Measurements from ENCODE around the gene OR2A25.
"Not testable (repeated sequence)": the region's sequence is repeated elsewhere in the genome, so short reads cannot be mapped to it uniquely, and the experiment has no call there.

OR2A25 gene

GRCh38 chr7:144069511-144069910 is at the start of gene OR2A25:
Gene OR2A25, plus strand, starts transcription at chr7:144069811. Its CDS starts 4,409 bp downstream, at chr7:144074220.
- no peak for DNase-seq

DNA sequence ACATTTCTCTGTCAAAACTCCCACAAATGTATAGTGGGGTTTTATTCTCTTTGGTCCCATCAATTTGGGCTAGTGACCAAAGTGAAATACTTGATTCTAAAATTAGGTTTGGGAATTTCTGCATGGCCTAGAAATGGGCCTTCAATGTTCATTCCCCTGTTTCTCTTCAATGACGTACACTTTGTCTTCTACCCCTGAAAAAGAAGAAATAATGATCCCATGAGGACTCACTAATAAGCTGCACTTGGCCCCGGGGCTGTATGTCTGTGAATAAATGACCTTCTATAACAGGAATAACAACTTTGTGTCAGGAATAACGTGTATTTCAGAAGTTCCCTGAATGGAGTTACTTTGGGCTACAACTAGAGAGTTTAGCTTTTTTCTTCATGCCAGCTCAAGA is 49.3 kb upstream of the OR2A25 start:
- no peak for DNase-seq

DNA sequence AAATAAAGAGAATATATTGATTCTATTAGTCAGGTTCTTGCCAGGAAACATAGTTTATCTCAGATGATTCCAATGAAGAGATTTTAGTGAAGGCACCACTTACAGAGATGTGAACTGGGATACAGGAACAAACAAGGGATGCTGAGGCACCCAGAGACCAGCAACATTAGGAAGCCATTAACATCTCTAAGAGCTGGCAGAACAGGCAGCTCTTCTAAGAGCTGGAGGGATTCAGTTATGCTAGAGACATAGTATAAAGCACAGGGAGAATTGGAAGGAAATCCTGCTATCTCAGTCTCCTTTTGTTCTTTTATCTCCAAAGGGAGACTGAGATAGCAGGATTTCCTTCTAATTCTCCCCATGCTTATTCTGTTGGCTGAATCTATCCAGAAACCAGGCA is 47.4 kb upstream of the OR2A25 start:
- DNase-seq, result no peak

DNA sequence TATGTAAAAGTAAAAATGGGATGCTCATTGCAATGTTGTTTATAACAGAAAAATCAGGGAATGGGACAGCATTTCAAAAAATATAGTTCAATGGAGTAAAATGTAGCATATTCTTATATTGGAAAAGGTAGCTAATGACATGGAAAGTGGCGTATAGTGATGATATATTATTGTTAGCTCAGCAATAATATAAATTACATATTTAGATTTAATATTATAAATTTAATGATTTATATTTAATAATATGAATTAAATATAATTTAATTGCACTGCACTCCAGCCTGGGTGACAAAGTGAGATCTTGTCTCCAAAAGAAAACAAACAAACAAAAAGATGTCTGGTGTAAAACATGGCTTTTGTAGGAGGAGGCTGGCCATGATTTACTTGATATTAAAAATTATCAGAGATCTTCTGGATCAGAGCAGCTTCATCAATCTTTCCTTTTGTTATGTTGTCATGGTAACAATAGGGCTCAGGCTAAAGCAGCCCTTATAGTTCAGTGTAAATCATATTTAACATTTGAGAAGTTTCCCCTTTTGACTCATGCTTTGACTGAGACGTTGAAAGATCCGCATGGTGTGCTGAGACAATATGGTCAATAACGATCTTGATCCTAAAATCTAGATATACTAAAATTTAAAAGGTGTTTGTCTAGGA is 46.3 kb upstream of the OR2A25 start:
- DNase-seq, result no peak

- no peak for DNase-seq
Measured at GRCh38 chr7:144024213-144024612, 45.4 kb upstream of the OR2A25 start.

DNA sequence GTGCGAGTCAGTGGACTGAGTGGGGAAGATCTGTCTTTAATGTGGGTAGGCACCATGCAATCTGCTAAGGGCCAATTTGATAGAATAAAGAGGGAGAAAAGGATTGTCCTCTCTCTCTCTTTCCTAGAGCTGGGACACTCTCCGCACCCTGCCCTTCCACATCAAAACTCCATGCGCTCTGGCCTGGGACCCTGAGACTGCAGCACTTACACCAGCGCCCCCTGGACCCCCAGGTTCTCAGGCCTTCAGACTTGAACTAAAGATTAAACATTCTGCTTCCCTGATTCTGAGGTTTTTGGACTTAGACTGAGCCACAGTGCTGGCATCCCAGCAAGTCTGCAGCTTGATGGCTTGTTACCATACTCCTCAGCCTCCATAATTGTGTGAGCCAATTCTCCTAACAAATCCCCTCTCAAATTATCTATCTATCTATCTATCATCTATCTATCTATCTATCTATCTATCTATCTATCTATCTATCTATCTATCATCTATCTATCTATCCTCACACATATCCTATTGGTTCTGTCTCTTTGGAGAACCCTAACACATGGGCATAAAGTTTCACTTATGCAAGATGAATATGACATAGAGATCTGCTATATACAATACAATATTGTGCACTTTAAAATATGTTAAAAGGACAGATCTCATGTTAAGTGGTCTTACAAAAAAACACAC is 43.3 kb upstream of the OR2A25 start:
- DNase-seq, result no peak

GRCh38 chr7:144027070-144027469 is 42.5 kb upstream of the OR2A25 start:
- DNase-seq, result no peak

GRCh38 chr7:144027974-144028373 is 41.6 kb upstream of the OR2A25 start:
- no peak for DNase-seq

DNA sequence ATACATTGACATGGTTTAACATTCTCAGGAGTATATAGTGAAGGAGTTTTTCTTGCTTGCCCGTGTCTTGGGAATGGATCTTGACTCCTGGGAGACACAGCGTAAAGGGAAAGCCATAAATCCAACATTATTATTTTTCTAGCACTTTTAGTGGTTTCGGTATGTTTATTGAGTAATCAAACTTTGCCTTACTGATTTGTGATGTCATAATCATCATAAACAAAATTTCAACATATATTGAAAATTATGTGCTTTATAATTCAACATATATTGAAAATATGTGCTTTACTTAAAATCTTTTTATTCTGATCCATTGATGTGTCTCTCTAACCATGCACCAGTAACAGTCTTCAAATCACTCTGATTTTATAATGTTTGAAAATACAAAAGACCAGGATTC is 41.1 kb upstream of the OR2A25 start:
- DNase-seq, result no peak

- no peak for DNase-seq
Measured at GRCh38 chr7:144032516-144032915, 37.1 kb upstream of the OR2A25 start.

GRCh38 chr7:144032985-144033709 is 36.5 kb upstream of the OR2A25 start:
- DNase-seq, result no peak

DNA sequence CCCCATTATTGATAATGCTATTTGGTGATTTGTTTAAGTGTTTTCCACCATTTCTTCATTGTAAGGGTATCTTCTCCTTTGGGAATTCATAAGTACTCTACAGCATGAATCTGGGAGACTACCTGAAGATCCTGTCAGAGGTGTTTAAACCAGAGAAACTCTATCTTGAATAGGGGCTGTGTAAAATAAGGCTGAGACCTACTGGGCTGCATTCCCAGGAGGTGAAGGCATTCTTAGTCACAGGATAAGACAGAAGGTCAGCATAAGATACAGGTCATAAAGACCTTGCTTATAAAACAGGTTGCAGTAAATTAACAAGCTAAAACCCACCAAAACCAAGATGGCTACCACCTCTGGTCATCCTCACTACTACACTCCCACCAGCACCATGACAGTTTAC is 34.2 kb upstream of the OR2A25 start:
- no peak for DNase-seq

GRCh38 chr7:144036302-144036885 is 33.2 kb upstream of the OR2A25 start:
- DNase-seq, result no peak

DNA sequence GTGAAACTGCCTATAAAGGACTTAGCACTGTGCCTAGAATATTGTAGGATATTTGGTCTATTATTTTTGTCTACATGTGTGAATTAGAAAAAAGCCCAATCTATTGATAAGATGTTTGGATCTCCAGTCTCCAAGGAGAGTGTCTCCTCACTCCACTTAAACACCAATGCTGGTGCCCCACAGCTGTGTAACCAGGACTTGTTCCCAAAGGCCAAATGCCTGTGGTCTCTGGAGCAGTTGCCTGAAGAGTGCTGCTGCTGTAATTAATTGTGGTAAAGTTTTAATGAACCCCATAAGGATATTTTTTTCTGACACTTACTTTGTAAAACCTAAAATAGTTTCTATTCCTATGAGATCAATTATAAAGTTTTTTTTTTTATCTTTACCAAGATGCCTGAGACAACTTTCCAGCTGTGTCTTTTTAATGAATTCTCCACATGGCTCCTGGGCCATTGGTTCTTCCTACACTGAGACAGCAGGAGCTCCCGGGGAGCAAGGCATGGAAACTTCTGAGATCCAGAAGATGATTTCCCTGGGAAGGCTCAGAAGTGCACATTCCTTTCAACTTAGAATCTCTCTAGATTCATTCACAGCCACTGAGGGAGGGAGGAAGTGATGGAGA is 32.1 kb upstream of the OR2A25 start:
- DNase-seq, result no peak

GRCh38 chr7:144038887-144039286 is 30.7 kb upstream of the OR2A25 start:
- DNase-seq, result no peak

GRCh38 chr7:144048648-144049047 is 21.0 kb upstream of the OR2A25 start, which contains the start of gene OR2A5:
Gene OR2A5, plus strand, starts transcription at chr7:144048948. Its CDS starts 1,454 bp downstream, at chr7:144050402.
- DNase-seq, result no peak

DNA sequence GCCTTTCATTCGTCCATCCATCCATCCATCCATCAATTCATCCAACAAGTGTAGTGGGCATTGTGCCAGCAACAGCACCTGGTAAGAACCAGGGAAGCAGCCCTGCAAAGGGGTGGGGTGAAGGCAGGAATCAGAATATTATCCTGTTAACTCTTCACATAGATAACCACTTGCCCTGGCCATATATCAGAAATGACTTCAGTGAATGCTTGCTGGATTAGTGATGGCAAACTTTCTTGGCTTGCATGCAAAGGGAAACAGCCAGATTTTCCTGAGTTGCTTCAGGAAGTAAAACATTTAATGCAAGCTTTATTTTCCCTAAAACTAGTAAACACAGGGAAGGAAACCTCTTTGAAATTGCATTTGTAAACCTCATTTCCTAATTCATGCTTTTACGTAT is 20.1 kb upstream of the OR2A25 start:
- DNase-seq, result no peak

DNA sequence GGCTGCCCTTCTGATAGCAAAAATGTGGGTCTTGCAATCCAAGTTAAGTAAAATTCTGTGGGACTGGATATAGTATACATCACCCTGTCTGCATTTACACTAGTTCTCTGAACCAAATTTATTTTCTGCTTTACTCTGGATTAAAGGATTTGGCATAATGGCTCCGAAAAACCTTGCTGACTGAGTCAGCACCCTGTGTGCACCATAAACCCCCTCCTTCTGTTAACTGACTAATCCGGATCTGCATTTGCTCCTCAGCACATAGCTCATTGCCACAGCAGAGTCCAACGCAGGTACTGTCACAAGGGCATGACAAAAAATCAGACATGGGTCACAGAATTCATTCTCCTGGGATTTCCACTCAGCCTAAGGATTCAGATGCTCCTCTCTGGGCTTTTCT is 19.5 kb upstream of the OR2A25 start:
- no peak for DNase-seq

DNA sequence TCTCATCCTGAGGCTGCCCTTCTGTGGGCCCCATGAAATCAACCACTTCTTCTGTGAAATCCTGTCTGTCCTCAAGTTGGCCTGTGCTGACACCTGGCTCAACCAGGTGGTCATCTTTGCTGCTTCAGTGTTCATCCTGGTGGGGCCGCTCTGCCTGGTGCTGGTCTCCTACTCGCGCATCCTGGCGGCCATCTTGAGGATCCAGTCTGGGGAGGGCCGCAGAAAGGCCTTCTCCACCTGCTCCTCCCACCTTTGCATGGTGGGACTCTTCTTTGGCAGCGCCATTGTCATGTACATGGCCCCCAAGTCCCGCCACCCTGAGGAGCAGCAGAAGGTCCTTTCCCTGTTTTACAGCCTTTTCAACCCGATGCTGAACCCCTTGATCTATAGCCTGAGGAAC is 18.7 kb upstream of the OR2A25 start:
- not testable (repeated sequence) for DNase-seq

GRCh38 chr7:144057954-144058353 is 11.7 kb upstream of the OR2A25 start:
- no peak for DNase-seq

DNA sequence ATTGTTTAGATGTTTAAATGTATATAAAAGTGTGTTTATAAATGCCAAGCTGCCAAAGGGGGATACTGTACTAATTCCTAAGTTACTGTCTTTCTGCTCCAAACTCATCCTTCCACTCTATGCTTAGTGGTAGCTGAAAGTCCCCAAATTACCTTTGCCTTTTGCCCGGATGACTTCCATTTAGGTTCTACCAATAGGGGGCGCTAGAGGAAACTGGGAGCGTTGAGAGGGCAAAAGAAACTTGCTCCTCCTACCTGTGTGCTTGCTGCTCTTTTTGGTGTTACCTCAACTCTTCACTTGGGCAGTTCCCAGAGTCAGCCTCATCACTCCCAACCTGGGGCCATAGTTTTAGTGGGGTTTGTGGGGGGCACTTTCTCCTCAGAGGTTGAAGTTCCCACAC is 5.9 kb upstream of the OR2A25 start:
- DNase-seq, result peak; percentile 1

- DNase-seq, result no peak
Measured at GRCh38 chr7:144069953-144070352, 342 bp downstream of the OR2A25 start.

DNA sequence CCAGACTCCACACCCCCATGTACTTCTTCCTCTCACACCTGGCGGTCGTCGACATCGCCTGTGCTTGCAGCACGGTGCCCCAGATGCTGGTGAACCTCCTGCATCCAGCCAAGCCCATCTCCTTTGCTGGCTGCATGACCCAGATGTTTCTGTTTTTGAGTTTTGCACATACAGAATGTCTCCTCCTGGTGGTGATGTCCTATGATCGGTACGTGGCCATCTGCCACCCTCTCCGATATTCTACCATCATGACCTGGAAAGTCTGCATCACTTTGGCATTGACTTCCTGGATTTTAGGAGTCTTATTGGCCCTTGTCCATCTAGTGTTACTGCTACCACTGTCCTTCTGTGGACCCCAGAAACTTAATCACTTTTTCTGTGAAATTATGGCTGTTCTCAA is 4.8 kb downstream of the OR2A25 start:
- no peak for DNase-seq
